ENCODE data around the gene ADCY5.

The ADCY5 gene

GRCh38 chr3:123397921-123398785, 50.7 kb downstream of the ADCY5 start:
- no peak overlapping the region for H3K9ac ChIP-seq (ENCODE audit: low read depth, low read length)
- H3K4me3 ChIP-seq (ENCODE audit: low read depth, low read length), result no peak overlapping the region
- H3K4me1 ChIP-seq (ENCODE audit: control insufficient read depth, insufficient read depth, low read length), result no peaks in the 10 kb centered on the region
- H3K9me3 ChIP-seq (ENCODE audit: control insufficient read depth, insufficient read depth, low read length), result no peaks in the 10 kb centered on the region
- H3K27me3 ChIP-seq (ENCODE audit: control insufficient read depth, insufficient read depth, low read length), result no peaks in the 10 kb centered on the region
- peaks cover 2% of the 10 kb centered on the region for H3K36me3 ChIP-seq (ENCODE audit: control insufficient read depth, insufficient read depth, low read length)

DNA sequence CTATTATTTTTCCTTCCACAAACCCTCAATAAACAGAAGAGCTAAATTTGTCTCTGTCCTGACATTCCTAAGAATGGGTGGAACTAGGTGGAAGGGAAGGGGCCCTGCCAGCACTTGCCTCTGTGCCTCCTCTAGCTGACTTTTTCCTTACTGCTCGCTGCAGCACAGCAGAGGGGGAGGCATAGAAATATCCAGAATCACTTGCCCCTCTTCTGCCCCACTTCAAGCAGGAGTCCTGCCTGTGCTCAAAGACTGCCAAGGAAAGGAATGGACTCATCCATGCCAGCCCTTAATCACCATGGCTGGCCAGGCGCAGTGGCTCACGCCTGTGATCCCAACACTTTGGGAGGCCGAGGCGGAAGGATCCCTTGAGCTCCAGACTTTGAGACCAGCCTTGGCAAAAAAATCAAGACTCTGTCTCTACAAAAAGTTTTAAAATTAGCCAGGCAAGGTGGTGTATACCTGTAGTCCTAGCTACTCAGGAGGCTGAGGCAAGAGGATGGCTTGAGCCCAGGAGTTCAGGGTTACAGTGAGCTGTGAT, 51.8 kb downstream of the ADCY5 start:
- Histone ChIP-seq H3K36me3 (ENCODE audit: control insufficient read depth, insufficient read depth, low read length) (peaks cover 2% of the 10 kb centered on the region), H3K4me1 (ENCODE audit: control insufficient read depth, insufficient read depth, low read length) (no peaks in the 10 kb centered on the region), H3K4me3 (ENCODE audit: low read depth, low read length) (no peak overlapping the region), H3K9ac (ENCODE audit: low read depth, low read length) (no peak overlapping the region), H3K27me3 (ENCODE audit: control insufficient read depth, insufficient read depth, low read length) (no peaks in the 10 kb centered on the region), H3K9me3 (ENCODE audit: control insufficient read depth, insufficient read depth, low read length) (no peaks in the 10 kb centered on the region)

DNA sequence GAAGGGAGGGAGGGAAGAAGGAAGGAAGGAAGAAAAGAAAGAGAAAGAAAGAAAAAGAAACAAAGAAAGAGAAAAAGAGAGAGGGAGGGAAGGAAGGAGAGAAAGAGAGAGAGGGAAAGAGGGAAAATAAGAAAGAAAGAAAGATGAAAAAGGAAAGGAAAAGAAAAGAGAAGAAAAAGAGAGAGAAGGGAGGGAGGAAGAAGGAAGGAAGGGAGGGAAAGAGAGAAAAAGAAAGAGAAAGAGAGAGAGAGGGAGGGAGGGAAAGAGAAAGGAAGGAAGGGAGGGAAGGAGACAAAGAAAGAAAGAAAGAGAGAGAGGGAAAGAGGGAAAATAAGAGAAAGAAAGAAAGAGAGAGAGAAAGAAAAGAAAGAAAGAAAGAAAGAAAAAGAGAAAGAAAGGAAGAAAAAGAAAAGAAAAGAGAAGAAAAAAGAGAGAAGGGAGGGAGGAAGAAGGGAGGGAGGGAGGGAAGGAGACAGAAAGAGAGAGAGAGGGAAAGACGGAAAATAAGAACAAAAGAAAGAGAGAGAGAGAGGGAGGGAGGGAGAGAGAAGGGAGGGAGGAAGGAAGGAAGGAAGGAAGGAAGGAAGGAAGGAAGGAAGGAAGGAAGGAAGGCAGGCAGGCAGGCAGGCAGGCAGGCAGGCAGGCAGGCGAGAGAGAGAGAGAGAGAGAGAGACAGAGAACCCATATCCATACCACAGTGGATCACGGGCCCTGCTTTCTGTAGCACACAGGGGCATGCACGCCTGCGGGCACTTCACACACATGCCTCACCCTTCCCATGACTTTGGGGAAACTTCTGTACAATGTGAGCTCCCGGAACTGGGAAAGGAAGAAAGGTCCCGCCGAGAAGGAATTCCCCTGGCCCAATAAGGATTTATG, 52.5 kb downstream of the ADCY5 start:
- H3K36me3 ChIP-seq (ENCODE audit: control insufficient read depth, insufficient read depth, low read length), result peaks cover 2% of the 10 kb centered on the region
- no peak overlapping the region for H3K9ac ChIP-seq (ENCODE audit: low read depth, low read length)

DNA sequence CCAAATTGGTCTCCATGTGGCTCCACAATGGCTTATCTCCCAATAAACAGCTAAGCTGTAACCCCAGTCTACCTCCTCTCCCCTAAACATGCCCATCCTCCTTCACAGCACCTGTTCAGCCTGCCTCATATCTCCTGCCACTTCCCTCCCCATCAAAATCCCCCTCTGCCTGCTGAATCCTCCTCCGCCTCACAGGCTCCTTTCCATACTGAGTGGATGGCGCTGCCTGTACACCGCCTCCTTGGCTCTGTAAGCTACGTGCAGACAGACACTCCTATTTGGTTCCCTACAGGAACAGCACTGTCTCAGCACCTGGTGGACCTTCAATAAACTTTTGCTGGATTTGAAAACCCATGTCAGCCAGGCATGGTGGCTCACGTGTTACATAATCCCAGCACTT, 53.7 kb downstream of the ADCY5 start:
- Histone ChIP-seq H3K4me1 (ENCODE audit: control insufficient read depth, insufficient read depth, low read length) (no peaks in the 10 kb centered on the region), H3K9ac (ENCODE audit: low read depth, low read length) (no peak overlapping the region), H3K9me3 (ENCODE audit: control insufficient read depth, insufficient read depth, low read length) (no peaks in the 10 kb centered on the region), H3K4me3 (ENCODE audit: low read depth, low read length) (no peak overlapping the region), H3K27me3 (ENCODE audit: control insufficient read depth, insufficient read depth, low read length) (no peaks in the 10 kb centered on the region), H3K36me3 (ENCODE audit: control insufficient read depth, insufficient read depth, low read length) (peaks cover 2% of the 10 kb centered on the region)

More for the DNA sequence above, 52.5 kb downstream of the ADCY5 start:
- Histone ChIP-seq H3K9me3 (ENCODE audit: control insufficient read depth, insufficient read depth, low read length) (no peaks in the 10 kb centered on the region), H3K27me3 (ENCODE audit: control insufficient read depth, insufficient read depth, low read length) (no peaks in the 10 kb centered on the region), H3K4me3 (ENCODE audit: low read depth, low read length) (no peak overlapping the region), H3K4me1 (ENCODE audit: control insufficient read depth, insufficient read depth, low read length) (no peaks in the 10 kb centered on the region)

- H3K4me1 ChIP-seq (ENCODE audit: control insufficient read depth, insufficient read depth, low read length), result no peaks in the 10 kb centered on the region
Observed at GRCh38 chr3:123394391-123395020, 54.4 kb downstream of the ADCY5 start.

GRCh38 chr3:123392871-123393620, 55.8 kb downstream of the ADCY5 start:
- no peak overlapping the region for H3K9ac ChIP-seq (ENCODE audit: low read depth, low read length)
- no peaks in the 10 kb centered on the region for H3K36me3 ChIP-seq (ENCODE audit: control insufficient read depth, insufficient read depth, low read length)
- no peaks in the 10 kb centered on the region for H3K27me3 ChIP-seq (ENCODE audit: control insufficient read depth, insufficient read depth, low read length)
- no peaks in the 10 kb centered on the region for H3K4me1 ChIP-seq (ENCODE audit: control insufficient read depth, insufficient read depth, low read length)
- no peaks in the 10 kb centered on the region for H3K9me3 ChIP-seq (ENCODE audit: control insufficient read depth, insufficient read depth, low read length)
- H3K4me3 ChIP-seq (ENCODE audit: low read depth, low read length), result no peak overlapping the region

More at GRCh38 chr3:123394391-123395020, 54.4 kb downstream of the ADCY5 start:
- Histone ChIP-seq H3K27me3 (ENCODE audit: control insufficient read depth, insufficient read depth, low read length) (no peaks in the 10 kb centered on the region), H3K4me3 (ENCODE audit: low read depth, low read length) (no peak overlapping the region), H3K36me3 (ENCODE audit: control insufficient read depth, insufficient read depth, low read length) (peaks cover 2% of the 10 kb centered on the region), H3K9me3 (ENCODE audit: control insufficient read depth, insufficient read depth, low read length) (no peaks in the 10 kb centered on the region), H3K9ac (ENCODE audit: low read depth, low read length) (no peak overlapping the region)

DNA sequence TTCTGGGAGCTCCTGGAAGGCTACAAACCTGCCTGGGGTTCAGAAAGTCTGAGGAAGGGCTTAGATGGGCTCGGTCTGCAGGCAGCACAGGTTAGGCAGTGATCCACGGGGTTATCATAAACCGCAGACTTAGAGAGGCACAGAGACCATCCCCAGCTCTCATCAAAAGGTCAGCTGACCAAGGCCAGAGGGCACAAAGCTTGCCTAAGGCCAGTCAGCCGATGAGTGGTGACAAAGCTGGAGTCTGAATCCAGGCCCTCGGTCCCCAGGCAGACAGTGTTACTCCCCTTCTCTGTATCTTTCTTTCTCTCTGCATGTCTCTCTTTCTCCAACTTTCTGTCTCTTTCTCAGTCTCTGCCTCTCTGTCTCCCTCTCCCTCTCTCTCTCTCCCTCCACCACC, 56.5 kb downstream of the ADCY5 start:
- H3K9ac ChIP-seq (ENCODE audit: low read depth, low read length), result no peak overlapping the region

GRCh38 chr3:123390865-123391600, 57.9 kb downstream of the ADCY5 start:
- Histone ChIP-seq H3K9ac (ENCODE audit: low read depth, low read length) (no peak overlapping the region), H3K4me3 (ENCODE audit: low read depth, low read length) (no peak overlapping the region), H3K27me3 (ENCODE audit: control insufficient read depth, insufficient read depth, low read length) (no peaks in the 10 kb centered on the region), H3K4me1 (ENCODE audit: control insufficient read depth, insufficient read depth, low read length) (no peaks in the 10 kb centered on the region), H3K9me3 (ENCODE audit: control insufficient read depth, insufficient read depth, low read length) (no peaks in the 10 kb centered on the region), H3K36me3 (ENCODE audit: control insufficient read depth, insufficient read depth, low read length) (no peaks in the 10 kb centered on the region)

More for the DNA sequence above, 56.5 kb downstream of the ADCY5 start:
- Histone ChIP-seq H3K4me1 (ENCODE audit: control insufficient read depth, insufficient read depth, low read length) (no peaks in the 10 kb centered on the region), H3K9me3 (ENCODE audit: control insufficient read depth, insufficient read depth, low read length) (no peaks in the 10 kb centered on the region), H3K4me3 (ENCODE audit: low read depth, low read length) (no peak overlapping the region), H3K36me3 (ENCODE audit: control insufficient read depth, insufficient read depth, low read length) (no peaks in the 10 kb centered on the region), H3K27me3 (ENCODE audit: control insufficient read depth, insufficient read depth, low read length) (no peaks in the 10 kb centered on the region)

DNA sequence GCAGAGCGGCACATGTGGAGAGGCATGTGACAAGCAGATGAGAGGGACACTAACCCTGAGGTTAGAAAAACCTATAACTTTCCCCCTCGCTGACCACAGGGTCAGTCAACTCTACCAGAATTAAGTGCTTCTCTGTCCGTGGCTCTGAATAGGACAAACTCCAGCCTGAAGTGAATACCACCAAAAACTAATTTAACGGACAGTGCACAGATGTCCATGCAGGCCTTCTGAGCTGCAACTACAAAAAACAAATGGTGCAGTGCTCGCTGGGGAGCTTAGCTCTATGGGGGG, 59.3 kb downstream of the ADCY5 start:
- no peak overlapping the region for H3K9ac ChIP-seq (ENCODE audit: low read depth, low read length)

GRCh38 chr3:123388811-123389627, 59.9 kb downstream of the ADCY5 start:
- Histone ChIP-seq H3K27me3 (ENCODE audit: control insufficient read depth, insufficient read depth, low read length) (no peaks in the 10 kb centered on the region), H3K9me3 (ENCODE audit: control insufficient read depth, insufficient read depth, low read length) (no peaks in the 10 kb centered on the region), H3K36me3 (ENCODE audit: control insufficient read depth, insufficient read depth, low read length) (no peaks in the 10 kb centered on the region), H3K4me1 (ENCODE audit: control insufficient read depth, insufficient read depth, low read length) (no peaks in the 10 kb centered on the region), H3K4me3 (ENCODE audit: low read depth, low read length) (no peak overlapping the region), H3K9ac (ENCODE audit: low read depth, low read length) (no peak overlapping the region)

More for the DNA sequence above, 59.3 kb downstream of the ADCY5 start:
- Histone ChIP-seq H3K9me3 (ENCODE audit: control insufficient read depth, insufficient read depth, low read length) (no peaks in the 10 kb centered on the region), H3K36me3 (ENCODE audit: control insufficient read depth, insufficient read depth, low read length) (no peaks in the 10 kb centered on the region), H3K27me3 (ENCODE audit: control insufficient read depth, insufficient read depth, low read length) (no peaks in the 10 kb centered on the region), H3K4me3 (ENCODE audit: low read depth, low read length) (no peak overlapping the region), H3K4me1 (ENCODE audit: control insufficient read depth, insufficient read depth, low read length) (no peaks in the 10 kb centered on the region)

Data from iPS-15b (cell line).